Epidermal melanocyte (primary cell): Measurements from ENCODE around the gene COL4A1.

Source experiments
- DNase-seq: peaks from one replicate; pipeline ENCODE4 v3.0.0; 2011; ENCODE audit warnings: low spot score; ENCODE audit not compliant: insufficient read length

COL4A1 gene

GRCh38 chr13:110341445-110342244 lies 34.7 kb upstream of the COL4A1 start:
- no peak for DNase-seq

GRCh38 chr13:110340812-110341444 lies 34.0 kb upstream of the COL4A1 start:
- DNase-seq, result no peak

- no peak for DNase-seq
Observed at GRCh38 chr13:110339975-110340550, 33.1 kb upstream of the COL4A1 start.

- no peak for DNase-seq
Observed at GRCh38 chr13:110339263-110339662, 32.3 kb upstream of the COL4A1 start.

GRCh38 chr13:110338441-110339101 lies 31.6 kb upstream of the COL4A1 start:
- no peak for DNase-seq

- DNase-seq, result no peak
Observed at GRCh38 chr13:110337247-110337646, 30.3 kb upstream of the COL4A1 start.

- DNase-seq, result peak; percentile 75
Observed at GRCh38 chr13:110336681-110337080, 29.7 kb upstream of the COL4A1 start.

- DNase-seq, result no peak
Observed at GRCh38 chr13:110336108-110336507, 29.2 kb upstream of the COL4A1 start.

- no peak for DNase-seq
Observed at GRCh38 chr13:110334841-110335490, 28.0 kb upstream of the COL4A1 start.

- DNase-seq, result no peak
Observed at GRCh38 chr13:110334256-110334655, 27.3 kb upstream of the COL4A1 start.

GRCh38 chr13:110333837-110334236 lies 26.9 kb upstream of the COL4A1 start:
- DNase-seq, result no peak

- DNase-seq, result no peak
Observed at GRCh38 chr13:110332750-110333149, 25.8 kb upstream of the COL4A1 start.

GRCh38 chr13:110331362-110331761 lies 24.4 kb upstream of the COL4A1 start:
- no peak for DNase-seq

GRCh38 chr13:110330491-110331011 lies 23.6 kb upstream of the COL4A1 start:
- DNase-seq, result no peak

GRCh38 chr13:110329798-110330461 lies 23.0 kb upstream of the COL4A1 start:
- DNase-seq, result no peak

- DNase-seq, result no peak
Observed at GRCh38 chr13:110329258-110329657, 22.3 kb upstream of the COL4A1 start.

- no peak for DNase-seq
Observed at GRCh38 chr13:110328573-110328972, 21.6 kb upstream of the COL4A1 start.

GRCh38 chr13:110327051-110327721 lies 20.2 kb upstream of the COL4A1 start:
- DNase-seq, result no peak

GRCh38 chr13:110326263-110326904 lies 19.4 kb upstream of the COL4A1 start:
- DNase-seq, result no peak
